Ecto neural progenitor cell (in vitro differentiated cells): ENCODE data around the gene PMM1.
"Not testable (repeated sequence)": the region's sequence is repeated elsewhere in the genome, so short reads cannot be mapped to it uniquely, and the experiment has no call there.

ENCODE experiments used
- DNase-seq: peaks from one replicate; pipeline ENCODE4 v3.0.0-alpha.2; 2018; ENCODE audit warnings: low spot score

The PMM1 gene

GRCh38 chr22:41589391-41590241 is at the start of gene PMM1:
PMM1 (minus strand) TSS chr22:41589840; CDS start chr22:41589805, 35 bp downstream.
- DNase-seq, result peak; percentile 100

GRCh38 chr22:41638748-41639147 is 49.1 kb upstream of the PMM1 start:
- DNase-seq, result no peak

GRCh38 chr22:41638124-41638523 is 48.5 kb upstream of the PMM1 start:
- DNase-seq, result no peak

- DNase-seq, result not testable (repeated sequence)
These were observed 48.0 kb upstream of the PMM1 start for GRCh38 chr22:41637623-41638022.

GRCh38 chr22:41636467-41636866 is 46.8 kb upstream of the PMM1 start:
- no peak for DNase-seq

- DNase-seq, result not testable (repeated sequence)
These were observed 45.0 kb upstream of the PMM1 start for GRCh38 chr22:41634610-41635009.

- DNase-seq, result not testable (repeated sequence)
These were observed 42.0 kb upstream of the PMM1 start for GRCh38 chr22:41631615-41632014.

GRCh38 chr22:41631115-41631514 is 41.5 kb upstream of the PMM1 start:
- not testable (repeated sequence) for DNase-seq

GRCh38 chr22:41625577-41625976 is 35.9 kb upstream of the PMM1 start:
- no peak for DNase-seq

GRCh38 chr22:41621911-41622179 is 32.2 kb upstream of the PMM1 start:
- no peak for DNase-seq

- DNase-seq, result peak; percentile 100
These were observed 31.7 kb upstream of the PMM1 start, which contains the start of gene XRCC6 for GRCh38 chr22:41621099-41621910. XRCC6 (plus strand) TSS chr22:41621295; CDS start chr22:41622005, 710 bp downstream.

GRCh38 chr22:41620589-41621098 is 31.0 kb upstream of the PMM1 start, which contains the start of gene DESI1:
DESI1 (minus strand) TSS chr22:41621043; CDS start chr22:41620839, 204 bp downstream.
- no peak for DNase-seq

GRCh38 chr22:41619979-41620588 is 30.4 kb upstream of the PMM1 start:
- peak; percentile 70 for DNase-seq

GRCh38 chr22:41613456-41613855 is 23.8 kb upstream of the PMM1 start:
- no peak for DNase-seq

GRCh38 chr22:41612603-41613306 is 23.1 kb upstream of the PMM1 start:
- DNase-seq, result no peak

- DNase-seq, result no peak
These were observed 18.7 kb upstream of the PMM1 start for GRCh38 chr22:41608386-41608785.

- no peak for DNase-seq
These were observed 14.3 kb upstream of the PMM1 start for GRCh38 chr22:41603873-41604332.

- no peak for DNase-seq
These were observed 11.3 kb upstream of the PMM1 start for GRCh38 chr22:41600976-41601375.

- DNase-seq, result no peak
These were observed 9.4 kb upstream of the PMM1 start for GRCh38 chr22:41598891-41599635.

GRCh38 chr22:41598081-41598480 is 8.4 kb upstream of the PMM1 start:
- no peak for DNase-seq

- DNase-seq, result no peak
These were observed 8.0 kb upstream of the PMM1 start for GRCh38 chr22:41597635-41597953.
